Keratinocyte (primary cell): Measurements from ENCODE around the gene HIRA. TPM values are rescaled to one million over a fixed set of nuclear protein-coding genes. Genes with fewer than 3 reads are reported as not detected.

Experiments
- DNase-seq: peaks from one replicate; pipeline ENCODE4 v3.0.0-alpha.2; 2011; ENCODE audit warnings: low read depth, missing footprints, low spot score
- FAIRE-seq: peaks from 2 replicates; lab custom pipeline; 2011; peaks lifted over from hg19 to GRCh38; lab: Jason Lieb, UNC
- H2AFZ ChIP-seq: 2 replicates; pipeline ENCODE4 v1.6.0; 2012; ENCODE audit warnings: low read length, control low read depth, inconsistent platforms; ENCODE audit not compliant: control insufficient read depth
- H3K27ac ChIP-seq: 2 replicates; pipeline ENCODE4 v1.5.1; 2011; ENCODE audit warnings: low read length; ENCODE audit not compliant: control insufficient read depth, insufficient read depth
- H3K27me3 ChIP-seq: 3 replicates; pipeline ENCODE4 v1.6.0; 2011; ENCODE audit warnings: low read length; ENCODE audit not compliant: control insufficient read depth, insufficient read depth; ENCODE audit errors: extremely low read depth
- H3K36me3 ChIP-seq, 2 experiments: 2 replicates in 1 of 2; 3 replicates in 1 of 2; pipeline ENCODE4 v1.5.1; 2011; ENCODE audit warnings: low read length in 2 of 2, mild to moderate bottlenecking in 1 of 2; ENCODE audit not compliant: control insufficient read depth in 2 of 2, insufficient read depth in 2 of 2; ENCODE audit errors: extremely low read depth in 1 of 2
- H3K4me1 ChIP-seq: 3 replicates; pipeline ENCODE4 v1.5.1; 2011; ENCODE audit warnings: low read length; ENCODE audit not compliant: control insufficient read depth, insufficient read depth; ENCODE audit errors: extremely low read depth
- H3K4me2 ChIP-seq: 3 replicates; pipeline ENCODE4 v1.6.0; 2011; ENCODE audit warnings: low read depth, low read length; ENCODE audit not compliant: control insufficient read depth, insufficient read depth; ENCODE audit errors: extremely low read depth
- H3K4me3 ChIP-seq, 3 experiments: fragments of 200-600 bp in 1 of 3; sonication (generic) in 1 of 3; 2 replicates in 2 of 3; 3 replicates in 1 of 3; pipeline ENCODE4 v1.5.1; 2011 to 2016; ENCODE audit warnings: low read length in 3 of 3, mild to moderate bottlenecking in 3 of 3, control low read depth in 2 of 3, inconsistent platforms in 1 of 3, low read depth in 1 of 3, mixed read lengths in 1 of 3, mixed run types in 1 of 3, moderate library complexity in 1 of 3; ENCODE audit not compliant: control insufficient read depth in 2 of 3, insufficient read depth in 2 of 3; ENCODE audit errors: extremely low read depth in 1 of 3
- H3K79me2 ChIP-seq: 2 replicates; pipeline ENCODE4 v1.6.0; 2012; ENCODE audit warnings: low read length; ENCODE audit not compliant: control insufficient read depth, insufficient read depth
- H3K9ac ChIP-seq: 3 replicates; pipeline ENCODE4 v1.6.0; 2011; ENCODE audit warnings: low read length; ENCODE audit not compliant: control insufficient read depth, insufficient read depth; ENCODE audit errors: extremely low read depth
- H3K9me1 ChIP-seq: 3 replicates; pipeline ENCODE4 v1.6.0; 2011; ENCODE audit warnings: low read length; ENCODE audit not compliant: control insufficient read depth, insufficient read depth; ENCODE audit errors: extremely low read depth
- H3K9me3 ChIP-seq: 2 replicates; pipeline ENCODE4 v1.5.1; 2012; ENCODE audit warnings: low read depth, low read length; ENCODE audit not compliant: control insufficient read depth
- H4K20me1 ChIP-seq: 3 replicates; pipeline ENCODE4 v1.6.0; 2011; ENCODE audit warnings: low read length; ENCODE audit not compliant: control insufficient read depth, insufficient read depth; ENCODE audit errors: extremely low read depth
- EZH2 ChIP-seq: IDR thresholded peaks from one replicate; pipeline ENCODE4 v1.6.1; 2012; ENCODE audit warnings: inconsistent platforms, mild to moderate bottlenecking, low read length, moderate library complexity
- dilution Hi-C: fragments of 300-500 bp; cut with MboI; formaldehyde crosslinking; loops from one replicate; pipeline ENCODE4 v1.7.0; 2020; ENCODE audit warnings: low sequenced_read_pairs; ENCODE audit not compliant: extremely low pct_ligation_motif_present
- polyA plus RNA-seq, 5 experiments: library from polyadenylated mRNA; depleted of rRNA in 3 of 5; stranded (reverse) in 3 of 5; stranded (forward) in 1 of 5; unstranded in 1 of 5; fragments of >200 nt; gene quantifications; 1 replicate in 1 of 5; 2 replicates in 3 of 5; 3 replicates in 1 of 5; pipeline versions ENCODE4 v1.2.1 to v1.2.3, GENCODE V29; 2011 to 2012; ENCODE audit warnings: missing spikeins in 2 of 5, low read depth in 1 of 5, low replicate concordance in 1 of 5
- TF ChIP-seq, protein P1 (sequence below), 3 experiments: IDR thresholded peaks in 1 of 3; conservative IDR thresholded peaks in 1 of 3; optimal IDR thresholded peaks in 1 of 3; 2 replicates in 2 of 3; 3 replicates in 1 of 3; pipeline versions ENCODE3 to v1.5.1; 2011; ENCODE audit warnings: low read length in 3 of 3, mild to moderate bottlenecking in 3 of 3, moderate library complexity in 2 of 3, control low read depth in 1 of 3, inconsistent platforms in 1 of 3; ENCODE audit not compliant: insufficient read depth in 2 of 3; ENCODE audit errors: extremely low read depth in 1 of 3

HIRA gene
- polyA plus RNA-seq, 1 donor (not counting 4 experiments of a cell fraction or from before 2014, with no cell fraction given): 16.7 TPM

- dilution Hi-C loops: no loop called here
- H3K9me3 ChIP-seq: no peaks in the 10 kb centered on the region
- TF ChIP-seq, protein P1, sequence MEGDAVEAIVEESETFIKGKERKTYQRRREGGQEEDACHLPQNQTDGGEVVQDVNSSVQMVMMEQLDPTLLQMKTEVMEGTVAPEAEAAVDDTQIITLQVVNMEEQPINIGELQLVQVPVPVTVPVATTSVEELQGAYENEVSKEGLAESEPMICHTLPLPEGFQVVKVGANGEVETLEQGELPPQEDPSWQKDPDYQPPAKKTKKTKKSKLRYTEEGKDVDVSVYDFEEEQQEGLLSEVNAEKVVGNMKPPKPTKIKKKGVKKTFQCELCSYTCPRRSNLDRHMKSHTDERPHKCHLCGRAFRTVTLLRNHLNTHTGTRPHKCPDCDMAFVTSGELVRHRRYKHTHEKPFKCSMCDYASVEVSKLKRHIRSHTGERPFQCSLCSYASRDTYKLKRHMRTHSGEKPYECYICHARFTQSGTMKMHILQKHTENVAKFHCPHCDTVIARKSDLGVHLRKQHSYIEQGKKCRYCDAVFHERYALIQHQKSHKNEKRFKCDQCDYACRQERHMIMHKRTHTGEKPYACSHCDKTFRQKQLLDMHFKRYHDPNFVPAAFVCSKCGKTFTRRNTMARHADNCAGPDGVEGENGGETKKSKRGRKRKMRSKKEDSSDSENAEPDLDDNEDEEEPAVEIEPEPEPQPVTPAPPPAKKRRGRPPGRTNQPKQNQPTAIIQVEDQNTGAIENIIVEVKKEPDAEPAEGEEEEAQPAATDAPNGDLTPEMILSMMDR (optimal IDR thresholded peaks at IDR 0.05 in 1 of 3, IDR thresholded peaks at IDR 0.05 in 1 of 3, conservative IDR thresholded peaks at IDR 0.05 in 1 of 3; ENCODE audit: extremely low read depth in 1 of 3, insufficient read depth in 2 of 3, low read length in 3 of 3): no peak
- no peaks in the 10 kb centered on the region for H3K9me1 ChIP-seq
- H2AFZ ChIP-seq: no peak overlapping the region
- no peaks in the 10 kb centered on the region for H3K4me1 ChIP-seq
- H3K27me3 ChIP-seq: no peaks in the 10 kb centered on the region
- no peak overlapping the region for H3K9ac ChIP-seq
- no peak overlapping the region for H3K27ac ChIP-seq
- H3K4me2 ChIP-seq: no peak overlapping the region
- no peak overlapping the region for H3K4me3 ChIP-seq
- no peaks in the 10 kb centered on the region for H3K36me3 ChIP-seq
- no peaks in the 10 kb centered on the region for H3K79me2 ChIP-seq
- FAIRE-seq (no peak), DNase-seq (no peak)
- H4K20me1 ChIP-seq: no peaks in the 10 kb centered on the region
Observed at GRCh38 chr22:19304547-19304946, 127.0 kb downstream of the HIRA start.

GRCh38 chr22:19303785-19304184 lies 127.7 kb downstream of the HIRA start:
- Histone ChIP-seq H3K9me1 (no peaks in the 10 kb centered on the region), H3K79me2 (no peaks in the 10 kb centered on the region), H3K36me3 (no peaks in the 10 kb centered on the region), H3K4me2 (no peak overlapping the region), H3K9me3 (no peaks in the 10 kb centered on the region), H3K4me3 (no peak overlapping the region), H3K9ac (no peak overlapping the region), H3K27me3 (no peaks in the 10 kb centered on the region), H2AFZ (no peak overlapping the region), H3K4me1 (no peaks in the 10 kb centered on the region), H4K20me1 (no peaks in the 10 kb centered on the region), H3K27ac (no peak overlapping the region)
- TF ChIP-seq, protein P1 (optimal IDR thresholded peaks at IDR 0.05 in 1 of 3, IDR thresholded peaks at IDR 0.05 in 1 of 3, conservative IDR thresholded peaks at IDR 0.05 in 1 of 3; ENCODE audit: extremely low read depth in 1 of 3, insufficient read depth in 2 of 3, low read length in 3 of 3): no peak
- no peak for TF ChIP-seq EZH2
- dilution Hi-C loops: no loop called here
- DNase-seq: no peak
- no peak for FAIRE-seq
